Sigmoid colon (tissue), 7 donors: ENCODE results near the gene GNRH2. TPM values are rescaled to one million over a fixed set of nuclear protein-coding genes. Genes with fewer than 3 reads are reported as not detected.

Source experiments
- DNase-seq: peaks from one replicate; pipeline ENCODE4 v3.0.0-alpha.2; 2019
- H3K27ac ChIP-seq, 4 donors: fragments of 200-600 bp; sonication (generic); one replicate each; pipeline ENCODE4 v1.5.1; 2016 to 2019; ENCODE audit warnings: mild to moderate bottlenecking in 1 of 4
- H3K27me3 ChIP-seq, 3 donors: fragments of 200-600 bp; sonication (generic); one replicate each; pipeline ENCODE4 v1.5.1; 2019; ENCODE audit warnings: mild to moderate bottlenecking in 1 of 3
- H3K36me3 ChIP-seq, 4 donors: fragments of 200-600 bp; sonication (generic); one replicate each; pipeline ENCODE4 v1.5.1; 2016 to 2019
- H3K4me1 ChIP-seq, 4 donors: fragments of 200-600 bp; sonication (generic); one replicate each; pipeline ENCODE4 v1.5.1; 2017 to 2019
- H3K4me3 ChIP-seq, 4 donors: fragments of 200-600 bp; sonication (generic); one replicate each; pipeline ENCODE4 v1.5.1; 2017 to 2019; ENCODE audit warnings: mild to moderate bottlenecking in 2 of 4, moderate library complexity in 1 of 4
- H3K9me3 ChIP-seq, 4 donors: fragments of 200-600 bp in 3 of 4; sonication (generic) in 3 of 4; one replicate each; pipeline versions ENCODE4 v1.5.1 to v1.6.1; 2013 to 2019
- CTCF ChIP-seq, 4 experiments: fragments of 450-650 bp in 3 of 4; fragments of 200-600 bp in 1 of 4; IDR thresholded peaks; one replicate each; pipeline ENCODE4 v1.5.1; 2016 to 2019; ENCODE audit warnings: antibody characterized with exemption in 4 of 4, mild to moderate bottlenecking in 3 of 4, moderate library complexity in 2 of 4
- EP300 ChIP-seq, 4 donors: sonication (generic); formaldehyde crosslinking; IDR thresholded peaks; one replicate each; pipeline ENCODE4 v1.6.1; 2017; ENCODE audit warnings: antibody characterized with exemption in 4 of 4
- POLR2A ChIP-seq, 2 donors: fragments of 450-650 bp; IDR thresholded peaks; one replicate each; pipeline ENCODE4 v1.6.1; 2016; ENCODE audit warnings: antibody characterized with exemption in 2 of 2, mild to moderate bottlenecking in 2 of 2, moderate library complexity in 2 of 2
- POLR2AphosphoS5 ChIP-seq, 4 donors: sonication (generic); formaldehyde crosslinking; IDR thresholded peaks; one replicate each; pipeline ENCODE4 v1.6.1; 2017; ENCODE audit warnings: antibody characterized with exemption in 4 of 4
- WGBS, 2 donors: extraction: QIAGEN DNeasy Blood & Tissue Kit; methylation state at CpG; one replicate each; pipeline ENCODE4 v1.1.7; 2013; 5-methylcytosine and 5-hydroxymethylcytosine counted together
- intact Hi-C: fragments of 100-400 bp; cut with DNase I; formaldehyde crosslinking; loops from one replicate; pipeline ENCODE4 v1.15.1; 2023
- polyA plus RNA-seq, 3 donors: library from polyadenylated mRNA; stranded (reverse); fragments of 200-250 nt; gene quantifications; one replicate each; pipeline ENCODE4 v1.2.3, GENCODE V29; 2013
- total RNA-seq, 4 donors: library from RNA; depleted of rRNA; stranded (reverse); fragments of >200 nt; gene quantifications; one replicate each; pipeline ENCODE4 v1.1.0, GENCODE V29; 2016
- donor health status: healthy with polysubstance abuse.
- donor health status: Bipolar disorder and iron deficiency.
- donor health status: healthy.

The GNRH2 gene
- total and polyA plus RNA-seq, 7 donors = 0.34 to 8.4 (median 1.6) TPM; not detected in 4

- intact Hi-C loops = no loop called here
- Histone ChIP-seq H3K9me3 (no peaks in the 10 kb centered on the region), H3K27ac (no peak overlapping the region), H3K4me3 (no peak overlapping the region), H3K36me3 (no peaks in the 10 kb centered on the region), H3K27me3 (peaks cover 12 to 45% (median 28%) of the 10 kb centered on the region in 3 donors), H3K4me1 (peaks cover 0 to 15% (median 7%) of the 10 kb centered on the region in 4 donors)
- TF ChIP-seq POLR2A (IDR thresholded peaks at IDR 0.05) = no peak
- no peak for TF ChIP-seq CTCF (IDR thresholded peaks at IDR 0.05)
- no peak for TF ChIP-seq EP300 (IDR thresholded peaks at IDR 0.05)
- TF ChIP-seq POLR2AphosphoS5 (IDR thresholded peaks at IDR 0.05) = no peak
- no peak for DNase-seq
- 81 to 88% methylated on average over 7 of the region's 7 CpGs for WGBS, 2 donors
Observed at GRCh38 chr20:3088031-3088430, 44.6 kb downstream of the GNRH2 start.

GRCh38 chr20:3090565-3090964 lies 47.1 kb downstream of the GNRH2 start:
- Histone ChIP-seq H3K36me3 (no peaks in the 10 kb centered on the region), H3K27me3 (peaks cover 11 to 36% (median 21%) of the 10 kb centered on the region in 3 donors), H3K4me1 (peaks cover 0 to 11% (median 4%) of the 10 kb centered on the region in 4 donors), H3K4me3 (no peak overlapping the region), H3K9me3 (no peaks in the 10 kb centered on the region), H3K27ac (no peak overlapping the region)
- intact Hi-C loops = no loop called here
- TF ChIP-seq EP300 (IDR thresholded peaks at IDR 0.05) (no peak), POLR2AphosphoS5 (IDR thresholded peaks at IDR 0.05) (no peak), CTCF (IDR thresholded peaks at IDR 0.05) (no peak), POLR2A (IDR thresholded peaks at IDR 0.05) (no peak)
- no peak for DNase-seq
- WGBS, 2 donors = 2 to 4% methylated on average over 1 of the region's 1 CpG

GRCh38 chr20:3092611-3093379 lies 49.4 kb downstream of the GNRH2 start:
- 8 to 22% methylated on average over 81 of the region's 81 CpGs for WGBS, 2 donors
- TF ChIP-seq EP300 (IDR thresholded peaks at IDR 0.05) (no peak), POLR2A (IDR thresholded peaks at IDR 0.05) (no peak), CTCF (IDR thresholded peaks at IDR 0.05) (no peak), POLR2AphosphoS5 (IDR thresholded peaks at IDR 0.05) (no peak)
- Histone ChIP-seq H3K27ac (no peak overlapping the region), H3K27me3 (peaks cover 11 to 36% (median 21%) of the 10 kb centered on the region in 3 donors), H3K9me3 (no peaks in the 10 kb centered on the region), H3K36me3 (no peaks in the 10 kb centered on the region), H3K4me1 (peaks cover 0 to 11% (median 4%) of the 10 kb centered on the region in 4 donors), H3K4me3 (peak overlapping the region in 2 of 4 donors; percentile 17 to 40)
- intact Hi-C loops = no loop called here
- DNase-seq = no peak

GRCh38 chr20:3093861-3094361 lies 50.5 kb downstream of the GNRH2 start:
- Histone ChIP-seq H3K27ac (no peak overlapping the region), H3K27me3 (peaks cover 11 to 36% (median 21%) of the 10 kb centered on the region in 3 donors), H3K4me1 (peaks cover 0 to 11% (median 4%) of the 10 kb centered on the region in 4 donors), H3K4me3 (no peak overlapping the region), H3K36me3 (no peaks in the 10 kb centered on the region), H3K9me3 (no peaks in the 10 kb centered on the region)
- intact Hi-C loops = no loop called here
- no peak for DNase-seq
- 46 to 53% methylated on average over 10 of the region's 10 CpGs for WGBS, 2 donors
- TF ChIP-seq EP300 (IDR thresholded peaks at IDR 0.05) (no peak), CTCF (IDR thresholded peaks at IDR 0.05) (no peak)
